HepG2 (cell line): ENCODE measurements around the gene RCOR3. TPM values are rescaled to one million over a fixed set of nuclear protein-coding genes. Genes with fewer than 3 reads are reported as not detected.
A peak's percentile ranks its signal among the peaks of the same experiment; 100 is the strongest.

ENCODE experiments used
- ATAC-seq: fragments of 200-7000 bp; cut with Tn5 transposase; 3 replicates; pipeline ENCODE4 v1.9.1; 2020; ENCODE audit warnings: mild to moderate bottlenecking, moderate library complexity
- BruUV-seq: library from RNA; stranded (reverse); fragments of 400-500 nt; replicated peaks from 2 replicates; lab custom pipeline; 2021; lab: Mats Ljungman, UMichigan
- CTCF ChIA-PET: fragments of 300-600 bp; formaldehyde crosslinking; extraction: SDS; loops from one replicate; lab custom pipeline; 2021; ENCODE audit warnings: low total read pairs, inconsistent platforms, low intra/inter-chr PET ratio; lab: Yijun Ruan, JAX
- POLR2A ChIA-PET: fragments of 350-600 bp; sonication (Branson Sonifier 250); formaldehyde crosslinking; loops from one replicate; lab custom pipeline; 2020; ENCODE audit warnings: antibody characterized with exemption, inconsistent platforms; lab: Yijun Ruan, JAX
- DNase-seq: peaks from one replicate; pipeline ENCODE4 v3.0.0-alpha.2; 2015; ENCODE audit warnings: low spot score
- FAIRE-seq: peaks from 3 replicates; lab custom pipeline; 2011; peaks lifted over from hg19 to GRCh38; lab: Jason Lieb, UNC
- H2AFZ ChIP-seq: one replicate; pipeline ENCODE4 v1.6.1; 2011; ENCODE audit warnings: low read length, inconsistent platforms
- H3K27ac ChIP-seq: fragments of 300-600 bp; 3 replicates; pipeline ENCODE4 v1.8.0; 2011; ENCODE audit warnings: mixed run types, mild to moderate bottlenecking, mixed read lengths, low read length, inconsistent platforms; ENCODE audit not compliant: insufficient read depth; ENCODE audit errors: extremely low read length
- H3K27me3 ChIP-seq, 2 experiments: fragments of 200-600 bp in 1 of 2; 2 replicates in 1 of 2; 3 replicates in 1 of 2; pipeline versions ENCODE4 v1.6.0 to v1.8.0; 2011; ENCODE audit warnings: low read length in 2 of 2, mild to moderate bottlenecking in 2 of 2, moderate library complexity in 2 of 2, inconsistent platforms in 1 of 2; ENCODE audit not compliant: insufficient read depth in 2 of 2, control insufficient read depth in 1 of 2
- H3K36me3 ChIP-seq, 2 experiments: fragments of 200-600 bp in 1 of 2; replicated peaks in 1 of 2; 2 replicates in 1 of 2; 3 replicates in 1 of 2; pipeline versions ENCODE4 v1.5.1 to v1.8.0; 2011; ENCODE audit warnings: low read length in 2 of 2, inconsistent platforms in 1 of 2; ENCODE audit not compliant: insufficient read depth in 2 of 2, control insufficient read depth in 1 of 2
- H3K4me1 ChIP-seq: 2 replicates; pipeline ENCODE4 v1.5.1; 2012; ENCODE audit warnings: low read length, inconsistent platforms; ENCODE audit not compliant: insufficient read depth
- H3K4me2 ChIP-seq: 2 replicates; pipeline ENCODE4 v1.6.0; 2011; ENCODE audit warnings: low read depth, low read length, inconsistent platforms
- H3K4me3 ChIP-seq, 3 experiments: fragments of 200-600 bp in 1 of 3; sonication (generic), shearing (Covaris generic) in 1 of 3; replicated peaks in 1 of 3; 2 replicates each; pipeline ENCODE4 v1.5.1; 2011 to 2016; ENCODE audit warnings: low read length in 3 of 3, inconsistent platforms in 2 of 3, low read depth in 2 of 3, mild to moderate bottlenecking in 2 of 3, control low read depth in 1 of 3, mixed read lengths in 1 of 3; ENCODE audit not compliant: insufficient read depth in 1 of 3
- H3K79me2 ChIP-seq: one replicate; pipeline ENCODE4 v1.6.1; 2011; ENCODE audit warnings: low read length, inconsistent platforms; ENCODE audit not compliant: insufficient read depth
- H3K9ac ChIP-seq: 2 replicates; pipeline ENCODE4 v1.6.0; 2011; ENCODE audit warnings: mild to moderate bottlenecking, low read depth, low read length, inconsistent platforms; ENCODE audit not compliant: insufficient read depth
- H3K9me3 ChIP-seq: 2 replicates; pipeline ENCODE4 v1.5.1; 2012; ENCODE audit warnings: mild to moderate bottlenecking, low read length
- H4K20me1 ChIP-seq: 2 replicates; pipeline ENCODE4 v1.6.0; 2011; ENCODE audit warnings: inconsistent platforms, mild to moderate bottlenecking, low read length, moderate library complexity; ENCODE audit not compliant: insufficient read depth
- ARID3A ChIP-seq: IDR thresholded peaks from 2 replicates; pipeline ENCODE4 v1.6.1; 2012; ENCODE audit warnings: low read depth, low read length, improper control_type of control experiment
- CTCF ChIP-seq: sonication (generic); formaldehyde crosslinking; IDR thresholded peaks from 2 replicates; pipeline ENCODE4 v1.5.0; 2020; ENCODE audit warnings: mild to moderate bottlenecking, missing genetic modification reagents, moderate library complexity
- FOXA1 ChIP-seq, 2 experiments: fragments of 450-650 bp in 1 of 2; sonication (generic) in 1 of 2; formaldehyde crosslinking in 1 of 2; IDR thresholded peaks; 2 replicates each; pipeline versions ENCODE4 v1.4.0 to v1.6.1; 2016 to 2020; ENCODE audit warnings: missing genetic modification reagents in 1 of 2
- HES4 ChIP-seq: sonication (generic); formaldehyde crosslinking; IDR thresholded peaks from 2 replicates; pipeline ENCODE4 v1.9.0; 2021; ENCODE audit warnings: mild to moderate bottlenecking, missing genetic modification reagents, borderline replicate concordance
- RAD21 ChIP-seq: fragments of 450-650 bp; formaldehyde crosslinking; IDR thresholded peaks from 2 replicates; pipeline ENCODE4 v1.5.0; 2020; ENCODE audit warnings: mild to moderate bottlenecking
- SMC3 ChIP-seq: IDR thresholded peaks from 2 replicates; pipeline ENCODE4 v1.6.1; 2011; ENCODE audit warnings: low read length, improper control_type of control experiment
- SOX6 ChIP-seq, 2 experiments: fragments of 450-650 bp in 1 of 2; sonication (generic) in 1 of 2; formaldehyde crosslinking in 1 of 2; IDR thresholded peaks; 2 replicates each; pipeline versions ENCODE4 v1.4.0 to v1.6.1; 2017 to 2020; ENCODE audit warnings: antibody characterized with exemption in 1 of 2, mild to moderate bottlenecking in 1 of 2, missing genetic modification reagents in 1 of 2
- STAG1 ChIP-seq: sonication (generic); formaldehyde crosslinking; IDR thresholded peaks from 2 replicates; pipeline ENCODE4 v1.4.0; 2020; ENCODE audit warnings: missing genetic modification reagents
- XRCC5 ChIP-seq: fragments of 200-400 bp; formaldehyde crosslinking; optimal IDR thresholded peaks from 2 replicates; pipeline ENCODE3; 2017; ENCODE audit warnings: mild to moderate bottlenecking, low read length
- ZNF18 ChIP-seq: sonication (generic); formaldehyde crosslinking; IDR thresholded peaks from 2 replicates; pipeline ENCODE4 v1.8.0; 2022; ENCODE audit warnings: mild to moderate bottlenecking, missing genetic modification reagents; ENCODE audit not compliant: insufficient replicate concordance
- ZNF20 ChIP-seq: sonication (generic); formaldehyde crosslinking; IDR thresholded peaks from 2 replicates; pipeline ENCODE4 v1.4.0; 2020; ENCODE audit warnings: mild to moderate bottlenecking, moderate library complexity, missing genetic modification reagents
- ZNF547 ChIP-seq: sonication (generic); formaldehyde crosslinking; IDR thresholded peaks from 2 replicates; pipeline ENCODE4 v1.5.1; 2020; ENCODE audit warnings: mild to moderate bottlenecking, missing genetic modification reagents
- ZNF563 ChIP-seq: sonication (generic); formaldehyde crosslinking; IDR thresholded peaks from 2 replicates; pipeline ENCODE4 v1.8.0; 2022; ENCODE audit warnings: mild to moderate bottlenecking, moderate library complexity, missing genetic modification reagents
- WGBS: methylation state at CpG from one replicate; pipeline ENCODE4 v1.1.6; 2017; ENCODE audit warnings: low lambda C conversion rate; 5-methylcytosine and 5-hydroxymethylcytosine counted together
- in situ Hi-C: cut with HindIII; loops from 2 replicates; pipeline ENCODE4 v1.10.0; 2017; ENCODE audit warnings: low pct_unique_long_range_greater_than_20kb; ENCODE audit not compliant: extremely low pct_ligation_motif_present
- intact Hi-C: fragments of 100-400 bp; cut with micrococcal nuclease; formaldehyde crosslinking; loops from one replicate; pipeline ENCODE4 v1.10.0; 2022; ENCODE audit not compliant: unreplicated experiment
- polyA plus RNA-seq, 8 experiments: library from polyadenylated mRNA; depleted of rRNA in 3 of 8; stranded (reverse) in 7 of 8; unstranded in 1 of 8; fragments of >200 nt; fragmentation: Illumina TruSeq in 4 of 8; extraction: Trizol in 4 of 8; gene quantifications; 2 replicates each; pipeline versions ENCODE4 v1.2.1 to v1.2.3, GENCODE V29; 2011 to 2016; ENCODE audit warnings: low read depth in 4 of 8, missing spikeins in 1 of 8, mixed read lengths in 1 of 8; ENCODE audit not compliant: insufficient read depth in 1 of 8
- total RNA-seq, 5 experiments: library from RNA; depleted of rRNA; stranded (reverse); fragments of >200 nt; fragmentation: Illumina TruSeq; extraction: Trizol; gene quantifications; 2 replicates each; pipeline ENCODE4 v1.2.3, GENCODE V29; 2016; ENCODE audit warnings: low read depth in 1 of 5
- TF ChIP-seq, protein P1 (sequence below): sonication (generic); formaldehyde crosslinking; IDR thresholded peaks from 2 replicates; pipeline ENCODE4 v1.8.1; 2023; ENCODE audit warnings: mild to moderate bottlenecking, missing genetic modification reagents

The RCOR3 gene
- total and polyA plus RNA-seq, 2 of the 13 experiments (the other 11 are each of a cell fraction or from before 2014, with no cell fraction given), result 16.8 to 31.6 TPM

DNA sequence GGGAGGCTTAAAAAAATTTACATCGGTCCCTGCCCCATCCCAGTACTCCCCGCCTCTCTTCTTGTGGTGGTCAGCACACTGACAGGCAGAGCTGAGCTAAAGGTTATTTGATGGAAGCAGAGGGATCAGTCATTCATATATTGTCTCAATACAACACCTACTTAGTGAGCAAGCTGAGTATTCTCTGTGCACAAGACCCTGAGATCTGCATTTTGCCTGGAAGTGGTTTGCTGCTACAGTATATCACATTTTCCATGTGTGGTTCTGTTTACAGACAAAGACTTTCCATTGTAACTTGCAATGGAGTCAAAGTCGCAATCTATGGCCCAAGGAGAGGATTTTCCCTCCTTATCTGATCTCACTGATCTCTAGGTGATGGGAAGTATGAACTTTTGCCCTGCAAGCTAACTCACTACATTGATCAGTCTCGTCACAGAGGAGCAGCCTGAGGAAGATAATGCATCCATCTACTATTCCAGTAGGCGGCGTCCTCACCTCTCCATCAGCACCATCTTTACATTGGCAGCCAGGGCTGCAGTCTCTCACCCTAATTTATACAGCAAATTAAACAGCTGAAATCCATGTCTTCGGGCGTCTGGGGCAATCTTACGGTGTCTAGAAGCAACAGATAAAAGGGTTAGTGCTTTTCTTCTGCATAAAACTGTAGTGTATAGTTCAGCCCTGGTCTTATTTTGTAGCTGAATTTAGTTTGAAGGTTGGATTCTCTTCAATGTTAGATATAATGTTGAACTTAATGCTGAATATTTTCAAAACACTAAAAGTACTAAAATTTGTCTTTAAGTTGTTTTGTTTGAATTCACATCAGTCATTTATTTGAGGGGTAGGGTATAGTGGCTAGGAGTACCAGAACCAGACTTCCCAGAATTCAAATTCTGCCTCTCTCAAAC lies 64.2 kb downstream of the RCOR3 start:
- peak; percentile 80 for FAIRE-seq
- Histone ChIP-seq H3K27ac (no peak overlapping the region), H3K4me2 (no peak overlapping the region), H3K79me2 (no peaks in the 10 kb centered on the region), H3K36me3 (no peaks in the 10 kb centered on the region), H3K4me3 (no peak overlapping the region), H2AFZ (no peak overlapping the region), H4K20me1 (no peaks in the 10 kb centered on the region), H3K4me1 (peaks cover 16% of the 10 kb centered on the region; the same call in 1 of the 2 replicates), H3K9ac (no peak overlapping the region), H3K27me3 (peaks cover 0 to 28% of the 10 kb centered on the region in 2 experiments; a peak in 4 of 5 replicates), H3K9me3 (no peaks in the 10 kb centered on the region)
- peak; percentile 84 for ATAC-seq
- peak; percentile 37 for DNase-seq
- intact Hi-C loops (loop anchor here (1.0 to 5.0 kb wide), 5 partner anchors 29 to 329 kb away; partner anchors contain the start of gene RCOR3), in situ Hi-C loops (loop anchor here (10.0 kb wide), 2 partner anchors 191 to 331 kb away; no protein-coding TSS in a partner anchor)
- 18% methylated on average over 9 of the region's 9 CpGs for WGBS
- no TSS peak for BruUV-seq
- POLR2A ChIA-PET, result no interaction called here
- CTCF ChIA-PET, result interaction anchor here (1.0 to 1.3 kb wide), 2 partner anchors 191 to 332 kb away, joined by 4 read pairs; no protein-coding TSS in a partner anchor
- TF ChIP-seq XRCC5 (peak; percentile 42), HES4 (CRISPR knock-in tag) (no peak), RAD21 (CRISPR knock-in tag) (peak; percentile 61; the same call in 1 of the 2 replicates), STAG1 (peak; percentile 81), ZNF547 (CRISPR knock-in tag) (no peak), ZNF563 (CRISPR knock-in tag) (no peak), SOX6 (IDR thresholded peaks at IDR 0.05) (no peak), SOX6 (CRISPR knock-in tag; IDR thresholded peaks at IDR 0.05) (0 out of 2 replicates have a peak, but pooled peaks have one; percentile 19), FOXA1 (IDR thresholded peaks at IDR 0.05) (no peak), FOXA1 (CRISPR knock-in tag; IDR thresholded peaks at IDR 0.05) (0 out of 2 replicates have a peak, but pooled peaks have one; percentile 12), SMC3 (peak; percentile 83), CTCF (peak; percentile 89), ARID3A (0 out of 2 replicates have a peak, but pooled peaks have one; percentile 11), ZNF20 (no peak), ZNF18 (CRISPR knock-in tag) (no peak)
- TF ChIP-seq, protein P1, sequence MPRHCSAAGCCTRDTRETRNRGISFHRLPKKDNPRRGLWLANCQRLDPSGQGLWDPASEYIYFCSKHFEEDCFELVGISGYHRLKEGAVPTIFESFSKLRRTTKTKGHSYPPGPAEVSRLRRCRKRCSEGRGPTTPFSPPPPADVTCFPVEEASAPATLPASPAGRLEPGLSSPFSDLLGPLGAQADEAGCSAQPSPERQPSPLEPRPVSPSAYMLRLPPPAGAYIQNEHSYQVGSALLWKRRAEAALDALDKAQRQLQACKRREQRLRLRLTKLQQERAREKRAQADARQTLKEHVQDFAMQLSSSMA (CRISPR knock-in tag), result no peak
